ENCODE data around the gene AFAP1.
A peak's percentile ranks its signal among the peaks of the same experiment; 100 is the strongest.

The AFAP1 gene

GRCh38 chr4:7805533-7806337, 133.9 kb downstream of the AFAP1 start:
- DNase-seq (ENCODE audit: low read depth, low spot score): peak; percentile 97

DNA sequence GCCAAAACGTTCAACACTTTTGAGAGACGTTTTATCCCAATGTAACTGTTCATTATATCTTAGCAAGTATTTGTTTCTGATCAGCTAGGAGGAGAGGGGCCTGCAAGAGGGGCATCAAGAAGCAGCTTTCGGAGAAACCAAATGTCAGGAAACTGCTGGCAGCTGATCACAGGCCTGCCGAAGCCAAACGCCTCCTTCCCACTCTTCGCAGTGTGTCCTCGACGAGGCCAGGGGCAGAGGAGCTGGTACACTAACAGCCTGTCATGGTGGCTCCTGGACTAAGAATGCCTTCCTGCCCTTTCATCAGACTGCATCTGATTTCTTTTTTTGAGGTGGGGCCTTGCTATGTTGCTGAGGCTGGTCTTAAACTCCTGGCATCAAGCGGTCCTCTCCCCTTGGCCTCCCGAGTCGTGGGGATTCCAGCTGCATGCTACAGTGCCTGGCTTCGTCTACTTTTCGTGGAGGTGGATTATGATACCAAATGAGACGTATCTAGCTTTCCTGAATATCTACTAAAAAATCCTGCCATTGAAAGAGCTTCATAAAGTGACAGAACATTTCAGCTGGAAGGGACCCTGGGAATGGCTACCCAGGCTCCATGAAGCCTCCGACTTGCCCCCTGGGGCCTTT, 134.8 kb downstream of the AFAP1 start:
- DNase-seq (ENCODE audit: low read depth, low spot score): no peak

DNA sequence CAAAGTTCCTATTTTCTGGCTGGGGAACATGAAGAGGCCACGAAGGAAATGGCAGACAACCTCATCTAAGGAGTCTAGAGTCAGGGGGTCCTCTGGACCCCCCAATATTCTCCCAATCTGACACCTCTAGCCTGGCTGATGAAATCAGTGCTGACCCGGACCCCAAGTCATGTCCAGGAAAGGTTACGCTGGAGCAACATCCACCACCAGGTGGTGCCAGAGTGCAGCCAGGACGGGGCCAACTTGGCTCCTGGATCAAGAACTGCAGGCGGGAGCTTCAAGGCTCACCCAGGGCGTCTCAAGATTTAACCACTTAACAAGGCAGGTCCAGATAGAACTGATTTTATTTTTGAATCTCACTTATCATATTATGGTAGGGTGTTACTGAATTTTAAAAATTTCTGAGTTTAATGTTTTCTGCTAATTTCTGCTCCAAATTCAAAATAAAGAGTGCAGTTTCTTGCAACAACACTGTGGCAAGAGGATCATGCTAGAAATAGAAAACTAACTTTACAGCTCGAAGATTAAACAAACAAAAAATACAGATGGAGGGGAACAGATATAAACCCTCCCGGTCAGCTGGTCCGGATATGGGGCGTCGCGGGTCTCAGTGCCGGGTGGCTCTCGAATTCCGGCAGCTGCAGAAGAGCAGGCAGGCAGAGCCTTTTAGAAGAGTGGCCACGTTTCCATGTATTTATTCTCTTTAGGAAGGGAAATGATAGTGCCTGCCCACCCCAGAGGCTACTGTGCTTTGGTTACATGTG, 135.5 kb downstream of the AFAP1 start:
- peak; percentile 89 for DNase-seq (ENCODE audit: low read depth, low spot score)

GRCh38 chr4:7803371-7803770, 136.3 kb downstream of the AFAP1 start:
- no peak for DNase-seq (ENCODE audit: low read depth, low spot score)

- peak; percentile 91 for DNase-seq (ENCODE audit: low read depth, low spot score)
Measured at GRCh38 chr4:7802093-7802726, 137.5 kb downstream of the AFAP1 start.

- DNase-seq (ENCODE audit: low read depth, low spot score): no peak
Measured at GRCh38 chr4:7801641-7802040, 138.0 kb downstream of the AFAP1 start.

DNA sequence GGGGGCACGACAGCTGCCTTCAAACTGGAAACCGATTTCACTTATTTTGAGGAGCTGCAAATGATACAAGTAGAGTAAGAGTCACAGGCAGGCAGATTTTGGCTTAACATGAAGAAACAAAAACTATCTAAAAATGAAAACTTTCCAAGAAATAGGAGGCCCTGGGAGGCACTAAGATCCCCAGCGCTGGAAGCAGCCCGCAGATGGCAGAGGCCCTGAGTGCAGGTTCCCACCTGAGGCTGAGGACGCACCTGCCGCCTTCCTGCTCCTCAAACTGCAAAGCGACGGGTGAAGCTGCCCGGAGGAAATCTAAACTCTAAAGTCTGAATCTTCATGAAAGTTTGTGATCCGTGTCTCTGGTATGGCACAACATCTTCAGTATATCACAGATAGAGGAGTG, 138.7 kb downstream of the AFAP1 start:
- no peak for DNase-seq (ENCODE audit: low read depth, low spot score)

GRCh38 chr4:7800410-7800809, 139.3 kb downstream of the AFAP1 start:
- no peak for DNase-seq (ENCODE audit: low read depth, low spot score)

- DNase-seq (ENCODE audit: low read depth, low spot score): no peak
Measured at GRCh38 chr4:7799736-7800135, 139.9 kb downstream of the AFAP1 start.

DNA sequence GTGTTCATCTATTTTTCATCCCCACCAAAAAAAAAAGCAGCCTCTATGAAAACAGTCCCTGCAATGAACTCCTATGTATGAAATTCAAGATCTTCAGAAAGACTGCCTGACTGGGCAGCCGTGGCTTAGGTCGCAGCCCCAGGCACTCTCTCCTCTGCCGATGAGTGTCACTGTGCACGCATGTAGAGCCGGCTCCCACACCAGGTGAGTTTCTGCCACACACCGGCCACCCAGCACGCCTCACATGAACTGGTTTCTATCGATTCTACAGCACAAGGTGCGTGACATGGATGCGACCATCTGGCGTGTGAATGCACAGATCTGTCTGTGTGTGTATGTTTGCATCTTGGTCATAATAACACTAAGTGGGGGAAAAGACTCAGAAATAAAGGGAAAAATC, 140.4 kb downstream of the AFAP1 start:
- DNase-seq (ENCODE audit: low read depth, low spot score): no peak

- no peak for DNase-seq (ENCODE audit: low read depth, low spot score)
Measured at GRCh38 chr4:7798178-7798995, 141.3 kb downstream of the AFAP1 start.

DNA sequence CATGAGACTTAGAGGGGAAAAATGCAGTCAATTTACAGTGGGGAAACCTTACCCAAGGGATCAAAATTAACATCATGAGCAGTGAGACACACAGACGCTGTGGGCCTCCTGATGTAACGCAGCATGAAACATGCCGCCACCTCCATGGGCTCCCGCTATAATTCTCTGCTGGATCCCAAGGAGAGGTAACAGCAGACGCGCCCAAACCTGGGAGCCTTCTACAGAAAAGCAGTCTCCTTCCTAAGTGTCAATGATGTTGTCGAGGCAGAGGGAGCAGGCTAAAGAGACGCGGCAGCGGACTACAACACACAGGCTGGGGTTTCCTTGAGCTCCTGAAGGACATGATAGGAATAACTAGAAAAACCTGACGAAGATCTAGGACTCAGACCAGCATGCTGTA, 142.3 kb downstream of the AFAP1 start:
- DNase-seq (ENCODE audit: low read depth, low spot score): no peak

- no peak for DNase-seq (ENCODE audit: low read depth, low spot score)
Measured at GRCh38 chr4:7795983-7796382, 143.7 kb downstream of the AFAP1 start.

DNA sequence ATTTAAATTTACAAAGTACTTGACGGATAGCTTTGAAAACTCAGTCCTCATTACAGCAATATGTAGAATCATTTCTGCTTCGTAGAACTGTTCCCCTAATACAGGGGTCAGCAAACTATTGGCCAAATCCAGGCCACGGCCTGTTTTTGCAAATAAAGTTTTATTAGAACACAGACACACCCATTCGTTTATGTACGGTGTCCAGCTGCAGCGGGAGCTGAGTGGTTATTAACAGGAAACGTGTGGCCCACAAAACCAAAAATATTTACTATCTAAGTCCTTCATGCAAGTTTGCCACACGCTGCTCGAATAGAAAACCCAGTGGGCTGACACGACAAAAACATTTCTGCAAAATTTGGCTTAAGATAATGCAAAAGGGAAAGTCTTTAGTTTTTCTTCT, 146.5 kb downstream of the AFAP1 start:
- DNase-seq (ENCODE audit: low read depth, low spot score): no peak

DNA sequence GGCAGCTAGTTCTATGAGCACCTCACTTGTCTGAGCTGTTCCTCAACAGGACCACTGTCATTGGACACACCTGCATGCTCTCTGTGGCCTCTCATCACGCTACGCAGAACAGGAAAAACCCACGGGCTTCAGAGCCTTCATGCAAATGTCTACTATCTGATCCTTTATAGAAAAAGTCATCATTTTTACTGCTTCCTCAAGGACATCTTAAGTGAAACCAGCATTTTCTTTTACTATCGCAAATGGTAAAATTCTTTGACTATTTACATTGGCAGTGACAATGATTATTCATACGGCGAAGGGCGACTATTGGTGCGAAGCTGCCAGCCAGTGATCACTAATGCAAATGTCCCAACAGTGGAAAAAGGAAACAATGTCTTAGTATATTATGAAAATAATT, 147.0 kb downstream of the AFAP1 start:
- DNase-seq (ENCODE audit: low read depth, low spot score): no peak

GRCh38 chr4:7790999-7791398, 148.7 kb downstream of the AFAP1 start:
- DNase-seq (ENCODE audit: low read depth, low spot score): no peak

DNA sequence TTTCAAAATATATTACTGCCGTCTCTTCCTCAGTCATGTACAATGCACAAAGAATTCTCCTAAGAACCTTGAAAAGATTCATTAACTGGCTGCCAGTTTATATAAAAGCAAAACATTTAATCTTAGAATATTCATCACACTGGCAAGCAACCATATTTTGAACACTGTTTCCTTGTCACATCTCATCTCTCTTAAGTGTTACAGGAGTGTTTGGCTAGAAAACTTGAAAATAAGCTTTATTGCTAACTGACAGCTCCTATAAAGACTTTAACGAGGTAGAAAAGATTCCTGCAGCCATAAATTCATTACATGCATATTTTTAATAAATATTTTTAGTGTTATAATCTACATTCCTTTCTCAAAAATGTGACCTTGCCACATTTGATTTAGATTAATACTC, 149.6 kb downstream of the AFAP1 start:
- no peak for DNase-seq (ENCODE audit: low read depth, low spot score)

DNA sequence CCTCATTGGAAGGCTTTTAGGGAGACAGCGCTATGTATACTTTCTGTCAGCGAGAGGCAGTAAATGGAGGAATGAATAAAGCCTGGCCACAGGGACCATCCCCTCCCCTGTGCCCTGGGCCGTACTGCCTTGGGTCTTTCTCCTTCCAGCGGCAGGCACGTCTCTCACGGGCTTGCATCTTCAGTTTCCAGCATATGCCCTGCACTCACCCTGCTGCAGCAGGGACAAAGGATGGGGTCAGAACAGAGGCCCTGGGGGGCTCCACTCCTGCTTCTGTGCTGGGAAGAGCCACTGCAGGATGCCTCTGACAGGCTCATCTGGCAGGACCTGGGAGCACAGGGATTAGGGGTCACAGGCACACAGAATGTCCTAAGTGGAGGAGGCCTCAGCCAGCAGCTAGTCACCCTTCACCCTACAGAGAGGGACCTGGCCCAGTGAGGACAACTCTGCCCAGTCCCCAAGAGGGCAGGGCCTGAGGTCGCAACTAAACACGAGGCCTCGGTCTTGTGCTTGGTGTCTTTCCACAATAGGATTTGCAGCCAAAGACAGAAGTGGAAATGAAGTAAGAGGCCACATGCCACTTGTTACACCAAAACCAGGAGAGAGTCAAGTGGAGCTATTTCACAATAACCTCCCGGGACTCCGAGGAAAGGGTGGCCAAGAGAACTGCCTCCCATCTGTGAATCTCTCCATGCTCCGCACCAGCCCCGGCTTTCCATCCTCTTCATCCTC, 150.8 kb downstream of the AFAP1 start:
- no peak for DNase-seq (ENCODE audit: low read depth, low spot score)

DNA sequence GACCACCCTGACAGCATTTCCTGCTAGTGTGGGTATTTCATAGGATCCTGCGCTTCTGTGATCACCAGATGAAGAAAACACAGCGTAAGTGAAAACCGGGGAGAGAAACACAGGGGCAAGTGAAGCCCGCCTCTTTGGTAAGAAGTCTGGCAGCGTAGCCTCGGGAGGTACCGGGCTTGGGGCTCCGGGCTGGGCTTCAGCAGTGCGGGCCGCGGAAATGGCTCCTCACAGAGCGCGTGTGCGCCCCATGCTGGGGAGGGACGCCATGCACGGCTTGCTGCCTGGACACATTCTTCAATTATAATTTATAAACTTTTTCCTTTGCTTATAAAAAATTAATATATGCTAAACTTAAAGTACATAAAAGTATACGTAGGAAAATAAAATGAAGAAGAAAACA, 151.5 kb downstream of the AFAP1 start:
- no peak for DNase-seq (ENCODE audit: low read depth, low spot score)

- DNase-seq (ENCODE audit: low read depth, low spot score): no peak
Measured at GRCh38 chr4:7787681-7788141, 151.9 kb downstream of the AFAP1 start.

- DNase-seq (ENCODE audit: low read depth, low spot score): no peak
Measured at GRCh38 chr4:7787067-7787466, 152.6 kb downstream of the AFAP1 start.

All from astrocyte of the hippocampus (primary cell).